Naive B cell (primary cell): Measurements from ENCODE around the gene RNH1. TPM values are rescaled to one million over a fixed set of nuclear protein-coding genes. Genes with fewer than 3 reads are reported as not detected.
"Not testable (repeated sequence)": the region's sequence is repeated elsewhere in the genome, so short reads cannot be mapped to it uniquely, and the experiment has no call there.

Source experiments
- ATAC-seq, 2 donors: fragments of 150-1000 bp; cut with Tn5 transposase; 2 replicates each; pipeline ENCODE4 v1.10.0; 2021; ENCODE audit warnings: low read depth in 2 of 2, mild to moderate bottlenecking in 2 of 2, moderate library complexity in 2 of 2
- DNase-seq: peaks from one replicate; pipeline ENCODE4 v3.0.0; 2022
- H3K27ac Mint-ChIP-seq, 6 donors: one replicate each; pipeline ENCODE4 v1.8.0; 2020 to 2022; ENCODE audit warnings: mild to moderate bottlenecking in 6 of 6, mixed read lengths in 6 of 6, moderate library complexity in 5 of 6, inconsistent platforms in 2 of 6
- H3K27me3 Mint-ChIP-seq, 3 donors: one replicate each; pipeline ENCODE4 v1.8.0; 2021 to 2022; ENCODE audit warnings: mixed read lengths in 3 of 3, mild to moderate bottlenecking in 1 of 3
- H3K36me3 Mint-ChIP-seq, 2 donors: one replicate each; pipeline ENCODE4 v1.8.0; 2020 to 2022; ENCODE audit warnings: mixed read lengths in 2 of 2, inconsistent platforms in 1 of 2, mild to moderate bottlenecking in 1 of 2
- H3K4me1 Mint-ChIP-seq, 3 donors: one replicate each; pipeline ENCODE4 v1.8.0; 2020 to 2022; ENCODE audit warnings: mixed read lengths in 3 of 3, inconsistent platforms in 1 of 3, mild to moderate bottlenecking in 1 of 3, moderate library complexity in 1 of 3
- H3K4me3 Mint-ChIP-seq, 8 donors: one replicate each; pipeline ENCODE4 v1.8.0; 2020 to 2022; ENCODE audit warnings: mild to moderate bottlenecking in 8 of 8, mixed read lengths in 8 of 8, moderate library complexity in 8 of 8, inconsistent platforms in 2 of 8
- H3K9me3 Mint-ChIP-seq, 7 donors: one replicate each; pipeline ENCODE4 v1.8.0; 2020 to 2022; ENCODE audit warnings: mixed read lengths in 7 of 7, mild to moderate bottlenecking in 5 of 7, inconsistent platforms in 2 of 7, moderate library complexity in 1 of 7
- polyA plus RNA-seq, 6 donors: library from polyadenylated mRNA; unstranded; fragments of 300-500 nt; fragmentation: Illumina TruSeq; gene quantifications; one replicate each; pipeline ENCODE4 v1.2.3, GENCODE V29; 2021; ENCODE audit warnings: low read depth in 6 of 6

The RNH1 gene
- polyA plus RNA-seq, 6 donors from 2014 or later: 73.2 to 132 (median 114) TPM

GRCh38 chr11:518463-519202, 11.6 kb upstream of the RNH1 start:
- Mint-ChIP-seq H3K27ac (peak overlapping the region; percentile 26 to 97 (median 90)), H3K4me3 (peak overlapping the region; percentile 52 to 94 (median 85)), H3K4me1 (peaks cover 3 to 6% (median 5%) of the 10 kb centered on the region in 3 donors), H3K9me3 (peaks cover 0 to 16% (median 5%) of the 10 kb centered on the region in 7 donors), H3K27me3 (no peaks in the 10 kb centered on the region), H3K36me3 (peaks cover 0 to 4% of the 10 kb centered on the region in 2 donors)
- peak; percentile 73 for DNase-seq
- ATAC-seq: peak; percentile 83 to 85

GRCh38 chr11:516918-517685, 10.1 kb upstream of the RNH1 start:
- not testable (repeated sequence) for H3K27me3 Mint-ChIP-seq, DNase-seq, ATAC-seq, H3K36me3 Mint-ChIP-seq, H3K4me1 Mint-ChIP-seq, H3K4me3 Mint-ChIP-seq
- Mint-ChIP-seq H3K27ac (peak overlapping the region in 2 of 6 donors; percentile 13 to 16), H3K9me3 (peaks cover 0 to 16% (median 5%) of the 10 kb centered on the region in 7 donors)

GRCh38 chr11:516400-516799, 9.4 kb upstream of the RNH1 start:
- Mint-ChIP-seq H3K4me1 (peaks cover 3 to 12% (median 5%) of the 10 kb centered on the region in 3 donors), H3K36me3 (peaks cover 0 to 4% of the 10 kb centered on the region in 2 donors), H3K27me3 (no peaks in the 10 kb centered on the region), H3K9me3 (peaks cover 0 to 16% (median 5%) of the 10 kb centered on the region in 7 donors), H3K27ac (peak overlapping the region in 2 of 6 donors; percentile 30 to 49), H3K4me3 (peak overlapping the region in 1 of 8 donors; percentile 31)
- no peak for ATAC-seq
- no peak for DNase-seq

GRCh38 chr11:515131-515530, 8.1 kb upstream of the RNH1 start:
- Mint-ChIP-seq H3K36me3 (peaks cover 0 to 4% of the 10 kb centered on the region in 2 donors), H3K27ac (peak overlapping the region in 2 of 6 donors; percentile 23 to 79), H3K9me3 (peaks cover 0 to 16% (median 5%) of the 10 kb centered on the region in 7 donors), H3K4me1 (peaks cover 3 to 12% (median 5%) of the 10 kb centered on the region in 3 donors), H3K4me3 (peak overlapping the region in 2 of 8 donors; percentile 57 to 75), H3K27me3 (no peaks in the 10 kb centered on the region)
- no peak for ATAC-seq
- no peak for DNase-seq

- Mint-ChIP-seq H3K9me3 (peaks cover 0 to 16% (median 5%) of the 10 kb centered on the region in 7 donors), H3K4me1 (peaks cover 3 to 14% (median 5%) of the 10 kb centered on the region in 3 donors), H3K36me3 (peaks cover 0 to 8% of the 10 kb centered on the region in 2 donors), H3K27me3 (no peaks in the 10 kb centered on the region), H3K27ac (peak overlapping the region in 1 of 6 donors; percentile 49), H3K4me3 (peak overlapping the region in 1 of 8 donors; percentile 57)
- ATAC-seq: no peak
- no peak for DNase-seq
Measured at GRCh38 chr11:514606-515005, 7.6 kb upstream of the RNH1 start.

- H3K36me3 Mint-ChIP-seq: peaks cover 0 to 8% of the 10 kb centered on the region in 2 donors
- peak overlapping the region in 1 of 8 donors; percentile 0 for H3K4me3 Mint-ChIP-seq
- H3K27me3 Mint-ChIP-seq: no peaks in the 10 kb centered on the region
- peaks cover 0 to 15% (median 3%) of the 10 kb centered on the region in 3 donors for H3K4me1 Mint-ChIP-seq
- H3K27ac Mint-ChIP-seq: peak overlapping the region in 3 of 6 donors; percentile 26 to 67 (median 53)
- no peak for DNase-seq
- H3K9me3 Mint-ChIP-seq: peaks cover 0 to 16% (median 5%) of the 10 kb centered on the region in 7 donors
- ATAC-seq: no peak
Measured at GRCh38 chr11:512761-513595, 5.9 kb upstream of the RNH1 start.

- Mint-ChIP-seq H3K4me1 (peaks cover 0 to 29% (median 26%) of the 10 kb centered on the region in 3 donors), H3K27me3 (peaks cover 0 to 7% (median 0%) of the 10 kb centered on the region in 3 donors), H3K4me3 (peak overlapping the region in 7 of 8 donors; percentile 19 to 73 (median 40)), H3K9me3 (no peaks in the 10 kb centered on the region), H3K27ac (peak overlapping the region in 1 of 6 donors; percentile 82), H3K36me3 (peaks cover 0 to 4% of the 10 kb centered on the region in 2 donors)
- ATAC-seq (no peak), DNase-seq (no peak)
Measured at GRCh38 chr11:508956-509355, 1.9 kb upstream of the RNH1 start.

- ATAC-seq (no peak), DNase-seq (no peak)
- H3K36me3 Mint-ChIP-seq: peaks cover 0 to 4% of the 10 kb centered on the region in 2 donors
- H3K9me3 Mint-ChIP-seq: no peaks in the 10 kb centered on the region
- peak overlapping the region in 3 of 6 donors; percentile 62 to 89 (median 75) for H3K27ac Mint-ChIP-seq
- H3K4me1 Mint-ChIP-seq: peaks cover 0 to 32% (median 26%) of the 10 kb centered on the region in 3 donors
- H3K27me3 Mint-ChIP-seq: peaks cover 0 to 7% (median 0%) of the 10 kb centered on the region in 3 donors
- H3K4me3 Mint-ChIP-seq: peak overlapping the region; percentile 57 to 98 (median 78)
Measured at GRCh38 chr11:507727-508515, 879 bp upstream of the RNH1 start.

- H3K4me1 Mint-ChIP-seq: peaks cover 0 to 30% (median 27%) of the 10 kb centered on the region in 3 donors
- peak; percentile 73 to 76 for ATAC-seq
- H3K9me3 Mint-ChIP-seq: no peaks in the 10 kb centered on the region
- peak overlapping the region; percentile 87 to 100 (median 98) for H3K4me3 Mint-ChIP-seq
- H3K27ac Mint-ChIP-seq: peak overlapping the region; percentile 99 to 100 (median 100)
- peak; percentile 99 for DNase-seq
- peaks cover 0 to 7% (median 0%) of the 10 kb centered on the region in 3 donors for H3K27me3 Mint-ChIP-seq
- peaks cover 0 to 4% of the 10 kb centered on the region in 2 donors for H3K36me3 Mint-ChIP-seq
Measured at GRCh38 chr11:506238-506994, 626 bp downstream of the RNH1 start.

- Mint-ChIP-seq H3K36me3 (peaks cover 0 to 3% of the 10 kb centered on the region in 2 donors), H3K4me1 (peaks cover 0 to 36% (median 32%) of the 10 kb centered on the region in 3 donors), H3K27ac (peak overlapping the region in 5 of 6 donors; percentile 9 to 100 (median 81)), H3K27me3 (peaks cover 0 to 7% (median 0%) of the 10 kb centered on the region in 3 donors), H3K4me3 (peak overlapping the region; percentile 3 to 100 (median 97)), H3K9me3 (no peaks in the 10 kb centered on the region)
- ATAC-seq (no peak), DNase-seq (no peak)
Measured at GRCh38 chr11:504994-505344, 2.1 kb downstream of the RNH1 start.
